ENCODE data around the gene PCDH20. TPM values are rescaled to one million over a fixed set of nuclear protein-coding genes. Genes with fewer than 3 reads are reported as not detected.

PCDH20 gene
- total and polyA plus RNA-seq, 9 of the 15 experiments (the other 6 are each of a cell fraction or from before 2014, with no cell fraction given), result not detected

DNA sequence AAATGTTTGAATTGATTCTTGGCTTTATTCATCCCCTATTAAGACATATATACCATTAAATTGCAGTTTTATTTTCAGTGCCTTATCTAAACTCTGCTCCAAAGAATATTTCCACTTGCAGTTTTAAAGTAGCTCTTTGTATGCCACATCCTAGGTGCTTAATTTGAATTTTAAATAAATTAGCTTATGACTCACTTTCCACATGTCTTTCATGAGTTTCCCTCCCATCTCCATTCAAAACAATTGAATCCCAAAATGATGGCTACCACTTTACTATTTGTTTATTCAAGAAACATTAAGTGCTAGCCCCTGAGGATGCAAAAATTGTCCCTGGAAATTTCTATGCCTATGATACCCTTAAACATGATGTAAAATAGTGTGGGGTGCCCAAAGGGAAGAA, 19.5 kb downstream of the PCDH20 start:
- intact Hi-C loops (cut with micrococcal nuclease), result no loop called here

More for the DNA sequence above, 19.5 kb downstream of the PCDH20 start:
- DNase-seq (ENCODE audit: extremely low read depth in 1 of 4, low spot score in 3 of 4), result no peak
- H3K9me3 ChIP-seq (replicated peaks; ENCODE audit: control insufficient read depth, insufficient read depth, low read depth, low read length), result no peaks in the 10 kb centered on the region
- no peaks in the 10 kb centered on the region for H3K36me3 ChIP-seq (ENCODE audit: control insufficient read depth, insufficient read depth, low read length)
- H3K27me3 ChIP-seq (ENCODE audit: control insufficient read depth in 2 of 2, insufficient read depth in 2 of 2, low read length in 2 of 2), result no peaks in the 10 kb centered on the region
- no peak overlapping the region for H3K9ac ChIP-seq (ENCODE audit: insufficient read depth in 1 of 2, low read depth in 2 of 2, low read length in 2 of 2)
- in situ Hi-C loops (cut with MboI), result no loop called here
- TF ChIP-seq NR1H2 (CRISPR knock-in tag; IDR thresholded peaks at IDR 0.05) (no peak), RFX1 (IDR thresholded peaks at IDR 0.05) (no peak), HSF4 (CRISPR knock-in tag; IDR thresholded peaks at IDR 0.05; ENCODE audit: borderline replicate concordance) (no peak), STAG1 (CRISPR knock-in tag; IDR thresholded peaks at IDR 0.05; ENCODE audit: borderline replicate concordance) (no peak), SLC30A9 (CRISPR knock-in tag; IDR thresholded peaks at IDR 0.05) (no peak), FOXJ2 (tag; IDR thresholded peaks at IDR 0.05) (no peak), PHTF2 (CRISPR knock-in tag; IDR thresholded peaks at IDR 0.05) (no peak), TAF15 (IDR thresholded peaks at IDR 0.05; ENCODE audit: low read depth, low read length) (no peak), SMAD2 (IDR thresholded peaks at IDR 0.05; ENCODE audit: low read depth, low read length) (no peak)
- TF ChIP-seq, protein P1, sequence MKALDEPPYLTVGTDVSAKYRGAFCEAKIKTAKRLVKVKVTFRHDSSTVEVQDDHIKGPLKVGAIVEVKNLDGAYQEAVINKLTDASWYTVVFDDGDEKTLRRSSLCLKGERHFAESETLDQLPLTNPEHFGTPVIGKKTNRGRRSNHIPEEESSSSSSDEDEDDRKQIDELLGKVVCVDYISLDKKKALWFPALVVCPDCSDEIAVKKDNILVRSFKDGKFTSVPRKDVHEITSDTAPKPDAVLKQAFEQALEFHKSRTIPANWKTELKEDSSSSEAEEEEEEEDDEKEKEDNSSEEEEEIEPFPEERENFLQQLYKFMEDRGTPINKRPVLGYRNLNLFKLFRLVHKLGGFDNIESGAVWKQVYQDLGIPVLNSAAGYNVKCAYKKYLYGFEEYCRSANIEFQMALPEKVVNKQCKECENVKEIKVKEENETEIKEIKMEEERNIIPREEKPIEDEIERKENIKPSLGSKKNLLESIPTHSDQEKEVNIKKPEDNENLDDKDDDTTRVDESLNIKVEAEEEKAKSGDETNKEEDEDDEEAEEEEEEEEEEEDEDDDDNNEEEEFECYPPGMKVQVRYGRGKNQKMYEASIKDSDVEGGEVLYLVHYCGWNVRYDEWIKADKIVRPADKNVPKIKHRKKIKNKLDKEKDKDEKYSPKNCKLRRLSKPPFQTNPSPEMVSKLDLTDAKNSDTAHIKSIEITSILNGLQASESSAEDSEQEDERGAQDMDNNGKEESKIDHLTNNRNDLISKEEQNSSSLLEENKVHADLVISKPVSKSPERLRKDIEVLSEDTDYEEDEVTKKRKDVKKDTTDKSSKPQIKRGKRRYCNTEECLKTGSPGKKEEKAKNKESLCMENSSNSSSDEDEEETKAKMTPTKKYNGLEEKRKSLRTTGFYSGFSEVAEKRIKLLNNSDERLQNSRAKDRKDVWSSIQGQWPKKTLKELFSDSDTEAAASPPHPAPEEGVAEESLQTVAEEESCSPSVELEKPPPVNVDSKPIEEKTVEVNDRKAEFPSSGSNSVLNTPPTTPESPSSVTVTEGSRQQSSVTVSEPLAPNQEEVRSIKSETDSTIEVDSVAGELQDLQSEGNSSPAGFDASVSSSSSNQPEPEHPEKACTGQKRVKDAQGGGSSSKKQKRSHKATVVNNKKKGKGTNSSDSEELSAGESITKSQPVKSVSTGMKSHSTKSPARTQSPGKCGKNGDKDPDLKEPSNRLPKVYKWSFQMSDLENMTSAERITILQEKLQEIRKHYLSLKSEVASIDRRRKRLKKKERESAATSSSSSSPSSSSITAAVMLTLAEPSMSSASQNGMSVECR (CRISPR knock-in tag; IDR thresholded peaks at IDR 0.05), result no peak
- FAIRE-seq, result no peak
- no peaks in the 10 kb centered on the region for H4K20me1 ChIP-seq (replicated peaks; ENCODE audit: control insufficient read depth, insufficient read depth, low read length)
- H3K4me2 ChIP-seq (ENCODE audit: insufficient read depth, low read length), result no peak overlapping the region
- no peaks in the 10 kb centered on the region for H3K4me1 ChIP-seq (replicated peaks in 1 of 2; ENCODE audit: control insufficient read depth in 2 of 2, insufficient read depth in 2 of 2, low read length in 2 of 2)
- POLR2A ChIA-PET, result no interaction called here
- BruUV-seq (replicated peaks), result no TSS peak
- no peak overlapping the region for H3K27ac ChIP-seq (ENCODE audit: extremely low read depth, low read depth, low read length)
- ATAC-seq, result no peak
- CTCF ChIA-PET (ENCODE audit: low intra/inter-chr PET ratio), result no interaction called here
- no peak overlapping the region for H2AFZ ChIP-seq (ENCODE audit: low read depth, low read length)
- H3K9me1 ChIP-seq (ENCODE audit: control insufficient read depth, insufficient read depth, low read length), result no peaks in the 10 kb centered on the region
- H3K79me2 ChIP-seq (ENCODE audit: control insufficient read depth, insufficient read depth, low read length), result no peaks in the 10 kb centered on the region
- H3K4me3 ChIP-seq, result no peak overlapping the region
